Measurements from ENCODE around the gene CYTH1.
A peak's percentile ranks its signal among the peaks of the same experiment; 100 is the strongest.

CYTH1 gene

DNA sequence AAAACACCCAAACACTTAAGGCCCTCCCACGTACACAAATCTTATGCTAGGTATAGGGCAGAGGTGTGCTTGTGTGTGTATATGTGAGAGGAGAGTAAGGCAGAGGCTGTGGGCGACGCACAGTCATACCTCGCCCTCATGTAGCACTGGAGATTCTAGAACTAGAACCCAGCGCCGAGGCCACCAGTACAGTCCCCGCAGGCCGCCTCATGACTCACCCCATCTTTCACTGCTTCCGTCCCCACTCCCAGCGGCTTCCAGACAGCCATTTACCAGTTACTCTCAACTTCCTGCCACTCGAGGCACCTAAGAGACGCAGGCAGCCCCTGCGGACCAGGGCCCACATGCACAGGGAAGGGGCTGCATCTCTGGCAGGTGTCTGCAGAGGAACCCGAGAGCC lies 23.2 kb upstream of the CYTH1 start:
- peak in 1 of 2 donors; percentile 46 for DNase-seq (ENCODE audit: low read depth in 2 of 2)

- no peak for DNase-seq (ENCODE audit: low read depth in 2 of 2)
These were observed 22.7 kb upstream of the CYTH1 start for GRCh38 chr17:78804777-78805176.

DNA sequence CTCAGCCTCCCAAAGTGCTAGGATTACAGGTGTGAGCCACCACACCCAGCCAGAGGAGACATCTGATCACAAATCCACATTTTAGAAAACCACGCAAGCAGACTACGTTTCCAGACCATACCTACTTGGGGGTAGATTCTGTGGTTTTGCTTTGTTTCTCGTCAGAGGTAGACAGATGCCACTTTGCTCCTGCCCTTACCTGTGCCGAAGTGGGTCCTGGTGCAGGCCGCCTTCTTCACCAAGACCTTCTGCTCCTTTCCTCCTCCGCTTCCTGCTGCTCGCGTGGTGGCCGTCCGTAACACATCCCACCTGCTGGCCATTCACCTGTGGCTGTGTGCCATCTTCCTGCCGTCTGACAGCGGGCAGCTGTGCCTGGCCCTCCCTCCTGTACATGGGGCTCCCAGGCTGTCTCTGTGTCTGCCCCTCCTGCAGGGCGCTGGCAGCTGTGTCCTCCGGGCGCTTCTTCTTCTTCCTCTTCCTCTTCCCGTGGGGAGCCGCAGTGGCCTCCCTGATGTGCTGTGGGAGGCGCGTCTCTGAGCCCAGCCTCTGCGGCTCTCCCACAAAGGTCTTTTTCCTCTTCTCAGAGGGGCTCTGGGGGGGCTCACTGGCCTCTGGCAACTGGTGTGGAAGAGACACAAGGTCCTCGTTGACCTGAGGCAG lies 21.2 kb upstream of the CYTH1 start:
- no peak for DNase-seq (ENCODE audit: low read depth in 2 of 2)

DNA sequence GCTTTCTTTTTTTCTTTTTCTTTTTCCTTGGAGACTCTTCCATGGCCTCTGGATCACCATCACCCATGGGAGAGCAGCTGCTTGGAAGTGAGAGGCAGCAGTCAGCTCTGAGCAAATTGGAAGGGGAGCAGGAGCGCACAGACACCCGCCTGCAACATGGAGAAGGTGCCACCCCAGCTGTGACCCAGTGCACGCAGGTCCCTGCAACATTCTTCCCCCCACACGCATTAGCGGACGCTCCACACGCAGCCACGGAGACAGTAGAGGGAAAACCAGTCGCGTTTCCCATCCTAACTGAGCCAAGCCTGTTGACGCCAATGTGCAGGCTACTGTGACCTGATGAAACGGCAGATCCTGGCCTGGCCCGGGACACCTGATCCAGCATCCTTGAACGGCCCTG lies 20.4 kb upstream of the CYTH1 start:
- no peak for DNase-seq (ENCODE audit: low read depth in 2 of 2)

DNA sequence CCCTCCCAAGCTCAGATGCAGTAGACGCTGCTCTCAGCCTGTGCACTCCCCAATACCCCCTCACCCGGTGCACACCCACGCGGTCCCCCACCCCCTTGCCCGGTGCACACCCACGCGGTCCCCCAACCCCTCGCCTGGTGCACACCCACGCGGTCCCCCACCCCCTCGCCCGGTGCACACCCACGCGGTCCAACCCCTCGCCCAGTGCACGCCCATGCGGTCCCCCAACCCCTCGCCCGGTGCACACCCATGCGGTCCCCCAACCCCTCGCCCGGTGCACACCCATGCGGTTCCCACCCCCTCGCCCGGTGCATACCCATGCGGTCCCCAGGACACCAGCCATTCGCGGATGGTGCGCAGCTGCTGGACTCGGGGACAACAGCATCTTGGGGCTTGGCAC lies 19.9 kb upstream of the CYTH1 start:
- DNase-seq (ENCODE audit: low read depth in 2 of 2), result no peak

DNA sequence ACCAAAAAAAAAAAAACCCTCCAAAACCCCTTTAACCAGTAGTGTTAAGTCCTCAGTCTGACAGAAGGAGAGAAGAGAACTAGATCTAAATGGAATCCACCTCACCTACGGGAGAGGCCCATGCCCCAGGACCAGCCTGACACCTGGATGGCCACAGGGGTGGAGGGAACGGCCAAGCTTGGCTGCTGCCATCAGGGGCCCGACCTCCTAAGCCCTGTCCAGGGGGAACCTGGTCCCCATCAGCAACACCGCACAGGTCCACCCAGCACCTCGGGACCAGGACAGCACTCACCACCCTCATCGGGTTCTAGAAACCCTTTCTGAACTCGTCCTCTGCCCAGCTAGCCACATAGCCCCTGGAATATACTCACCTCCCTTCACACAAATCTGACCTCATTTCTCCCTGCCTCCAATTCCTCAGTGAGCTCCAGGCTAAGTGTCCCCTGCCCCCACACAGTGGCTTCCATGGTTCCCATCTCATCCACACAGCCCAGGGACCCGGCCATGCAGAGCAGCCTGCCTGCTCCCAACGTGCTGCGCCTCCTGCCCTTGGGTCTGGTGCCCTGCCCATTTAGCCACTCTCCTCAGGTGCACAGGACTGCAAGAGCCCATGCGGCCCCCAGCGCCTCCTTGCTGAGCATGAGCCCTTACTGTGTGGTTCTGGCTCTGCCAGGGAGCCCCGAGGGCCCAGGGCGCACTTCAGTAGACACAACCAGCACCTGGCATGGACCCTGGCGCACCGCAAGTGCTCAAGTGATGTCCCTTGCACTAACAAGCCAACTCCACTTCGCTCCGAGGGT lies 18.3 kb upstream of the CYTH1 start:
- no peak for DNase-seq (ENCODE audit: low read depth in 2 of 2)

DNA sequence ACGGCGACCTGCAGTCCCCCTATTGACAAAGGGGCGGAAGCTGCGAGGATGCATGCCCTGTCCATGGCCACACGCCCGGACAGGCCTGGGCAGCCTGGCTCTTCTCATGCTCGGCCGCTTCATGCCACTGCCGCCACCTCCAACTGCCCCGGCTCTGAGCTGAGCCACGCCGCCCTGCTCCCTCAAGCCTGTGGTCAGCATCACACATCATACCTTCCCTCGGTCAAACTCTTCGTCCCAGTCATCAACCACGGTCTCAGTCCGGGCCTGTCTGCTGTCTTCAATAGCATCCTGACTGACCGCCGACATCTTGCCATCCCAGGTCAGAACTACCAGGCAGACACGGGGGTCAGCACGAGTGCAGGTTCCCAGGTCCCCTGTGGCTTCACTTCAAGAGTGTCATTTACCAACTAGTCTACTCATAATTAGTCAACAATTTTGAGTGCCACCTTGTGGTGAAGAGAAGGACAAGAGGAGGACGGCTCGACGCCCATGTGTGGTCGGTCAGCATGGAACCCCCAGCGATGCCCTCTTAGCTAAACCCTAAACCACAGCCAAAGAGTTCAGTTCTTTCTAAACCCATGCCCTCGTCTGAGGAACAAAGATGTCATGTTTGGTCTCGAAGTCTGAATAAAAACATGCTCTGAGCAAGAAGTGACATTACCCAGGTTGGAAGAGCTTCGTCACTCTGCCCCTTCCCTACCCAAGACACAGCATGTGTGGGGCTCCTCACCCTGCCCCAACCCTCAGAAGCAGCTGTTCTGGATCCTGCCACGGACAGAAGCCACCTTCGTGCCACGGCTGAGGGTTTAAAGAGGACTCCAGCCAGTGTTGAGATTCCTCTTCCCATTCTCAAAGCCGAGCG lies 16.9 kb upstream of the CYTH1 start:
- DNase-seq (ENCODE audit: low read depth in 2 of 2), result no peak

DNA sequence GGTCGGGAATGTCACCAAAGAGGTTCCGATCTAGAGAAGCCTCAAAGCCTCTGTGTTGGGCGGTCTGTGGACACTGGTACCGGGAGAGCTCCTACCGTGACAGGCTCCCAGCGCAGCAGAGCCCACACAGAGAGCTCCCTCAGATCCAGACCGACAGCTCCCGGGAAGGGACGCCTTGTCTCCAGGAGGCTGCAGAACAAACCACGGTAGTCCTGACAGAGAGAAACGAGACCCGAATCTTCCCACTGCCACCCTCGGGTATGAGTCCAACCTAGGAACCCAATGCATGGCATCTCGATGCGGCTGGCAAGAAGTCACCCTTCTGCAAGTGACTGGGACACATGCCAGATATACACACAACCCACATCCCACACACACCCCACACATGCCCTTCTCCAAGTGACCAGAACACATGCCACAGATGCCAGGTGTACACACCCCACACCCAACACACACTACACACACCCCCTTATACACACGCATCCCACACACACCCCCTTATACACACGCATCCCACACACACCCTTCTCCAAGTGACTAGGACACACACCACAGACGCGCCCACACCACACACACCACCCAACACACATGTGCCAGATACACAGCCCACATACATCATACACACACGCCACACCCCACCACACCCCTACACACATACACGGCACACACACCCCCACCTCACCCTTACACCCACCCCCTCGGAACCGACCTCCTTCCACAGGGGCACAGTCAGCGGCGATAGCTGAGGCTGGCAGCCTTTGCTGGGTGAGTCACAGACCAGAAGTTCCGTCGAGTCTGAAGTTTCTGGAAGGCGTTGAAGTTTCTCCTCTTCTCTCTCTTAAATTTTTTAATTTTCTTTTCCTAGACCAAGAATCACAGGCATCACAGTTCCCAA lies 15.9 kb upstream of the CYTH1 start:
- DNase-seq (ENCODE audit: low read depth in 2 of 2), result no peak

GRCh38 chr17:78797213-78797612 lies 15.1 kb upstream of the CYTH1 start:
- DNase-seq (ENCODE audit: low read depth in 2 of 2), result no peak

DNA sequence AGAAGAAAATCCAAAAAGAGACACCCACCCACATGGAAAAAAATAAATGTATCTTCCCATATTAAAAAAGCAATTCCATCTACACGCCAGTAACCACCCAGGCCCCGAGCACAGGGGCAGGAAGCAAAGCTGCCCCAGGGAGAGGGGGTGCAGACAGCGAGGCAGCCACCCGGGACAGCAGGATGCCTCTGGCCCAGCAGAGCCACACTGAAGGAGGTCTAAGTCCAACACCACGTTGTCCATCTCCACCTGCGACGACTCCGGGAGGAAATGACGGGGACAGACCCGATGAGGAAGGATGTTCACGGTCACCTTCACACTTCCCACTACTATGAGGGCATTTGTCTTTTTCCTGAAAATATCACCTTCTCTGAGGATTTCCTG lies 14.4 kb upstream of the CYTH1 start:
- DNase-seq (ENCODE audit: low read depth in 2 of 2), result no peak

DNA sequence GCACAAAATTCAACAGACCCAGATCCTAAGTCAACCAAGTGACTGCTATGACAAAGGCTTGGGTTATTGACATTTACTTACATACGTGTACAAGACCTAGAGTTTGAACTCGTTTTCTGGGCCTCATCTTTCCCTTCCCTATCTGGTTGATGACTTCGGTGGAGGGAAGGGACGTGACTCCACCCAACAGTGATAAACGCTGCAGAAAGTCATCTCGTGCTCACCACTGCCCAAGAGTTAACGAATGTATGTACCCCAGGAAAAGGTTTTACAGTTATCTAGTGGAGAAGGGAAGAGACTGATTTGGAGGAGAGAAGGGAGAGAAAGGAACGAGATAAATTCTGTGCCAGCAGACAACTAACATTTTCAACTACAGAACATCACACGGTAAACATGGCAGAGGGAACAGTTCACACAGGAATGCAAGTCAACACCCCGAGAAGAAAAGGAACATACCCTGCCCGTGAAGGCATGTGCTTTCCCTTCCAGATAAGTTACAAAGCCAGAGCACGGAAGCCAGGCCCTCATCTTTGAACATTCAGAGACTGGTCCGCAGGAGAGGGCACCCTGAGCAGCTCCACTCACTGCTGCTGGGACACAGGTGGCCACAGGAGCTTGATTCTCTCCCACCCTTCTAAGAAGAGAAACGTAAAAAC lies 13.9 kb upstream of the CYTH1 start:
- DNase-seq (ENCODE audit: low read depth in 2 of 2), result no peak

DNA sequence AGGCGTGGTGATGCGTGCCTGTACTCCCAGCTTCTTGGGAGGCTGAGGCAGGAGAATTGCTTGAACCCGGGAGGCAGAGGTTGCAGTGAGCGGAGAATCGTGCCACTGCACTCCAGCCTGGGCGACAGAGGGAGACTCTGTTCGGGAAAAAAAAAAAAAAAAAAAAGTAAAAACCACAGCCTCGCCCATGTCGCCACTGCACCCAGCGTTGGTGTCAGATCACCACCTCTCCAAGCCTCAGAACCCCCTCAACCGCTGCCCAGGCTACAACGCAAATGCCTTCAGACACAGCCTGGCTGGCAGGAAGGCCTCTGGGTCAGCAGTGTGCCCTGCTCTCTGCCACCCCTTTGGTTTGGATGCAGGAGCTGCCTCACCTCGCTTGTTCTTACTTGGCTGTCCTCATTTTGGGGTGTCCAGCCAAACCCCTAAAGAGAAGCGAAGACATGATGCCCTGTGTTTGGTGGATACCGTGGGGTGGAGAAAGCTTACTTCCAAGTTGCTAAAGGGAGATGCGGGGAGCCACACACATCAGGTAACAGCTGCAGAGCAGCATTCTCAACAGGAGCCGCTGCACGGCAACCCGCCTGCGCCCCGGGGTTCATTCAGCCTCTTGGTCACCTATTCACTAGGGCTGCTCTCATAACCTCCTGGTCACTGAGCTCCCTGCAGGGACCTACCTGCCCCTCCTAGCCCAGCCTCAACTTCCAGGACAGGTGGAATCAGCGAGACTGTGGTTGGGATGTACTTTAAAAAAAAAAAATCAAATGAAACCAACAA lies 13.0 kb upstream of the CYTH1 start:
- DNase-seq (ENCODE audit: low read depth in 2 of 2), result no peak

- DNase-seq (ENCODE audit: low read depth in 2 of 2), result no peak
These were observed 12.3 kb upstream of the CYTH1 start for GRCh38 chr17:78794399-78794798.

DNA sequence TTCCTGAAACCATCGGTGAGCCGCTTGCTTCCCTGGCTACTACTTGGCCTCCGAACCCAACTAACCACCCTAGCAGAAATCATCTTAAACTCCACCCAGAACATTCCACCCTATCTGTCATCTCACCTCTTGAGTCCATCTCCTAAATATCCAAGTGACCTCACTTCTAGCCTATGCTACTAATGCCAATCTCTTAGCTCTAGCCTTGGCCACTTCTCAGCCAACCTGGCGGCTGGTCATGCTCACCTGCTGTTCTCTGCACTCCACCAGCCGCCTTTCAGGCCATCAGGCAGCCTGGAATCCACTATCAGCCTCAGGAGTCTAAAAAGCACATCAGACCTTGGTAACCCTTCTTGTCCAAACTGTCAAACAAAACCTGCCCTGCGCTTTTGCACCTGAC lies 11.9 kb upstream of the CYTH1 start:
- no peak for DNase-seq (ENCODE audit: low read depth in 2 of 2)

- DNase-seq (ENCODE audit: low read depth in 2 of 2), result no peak
These were observed 11.3 kb upstream of the CYTH1 start for GRCh38 chr17:78793415-78793814.

DNA sequence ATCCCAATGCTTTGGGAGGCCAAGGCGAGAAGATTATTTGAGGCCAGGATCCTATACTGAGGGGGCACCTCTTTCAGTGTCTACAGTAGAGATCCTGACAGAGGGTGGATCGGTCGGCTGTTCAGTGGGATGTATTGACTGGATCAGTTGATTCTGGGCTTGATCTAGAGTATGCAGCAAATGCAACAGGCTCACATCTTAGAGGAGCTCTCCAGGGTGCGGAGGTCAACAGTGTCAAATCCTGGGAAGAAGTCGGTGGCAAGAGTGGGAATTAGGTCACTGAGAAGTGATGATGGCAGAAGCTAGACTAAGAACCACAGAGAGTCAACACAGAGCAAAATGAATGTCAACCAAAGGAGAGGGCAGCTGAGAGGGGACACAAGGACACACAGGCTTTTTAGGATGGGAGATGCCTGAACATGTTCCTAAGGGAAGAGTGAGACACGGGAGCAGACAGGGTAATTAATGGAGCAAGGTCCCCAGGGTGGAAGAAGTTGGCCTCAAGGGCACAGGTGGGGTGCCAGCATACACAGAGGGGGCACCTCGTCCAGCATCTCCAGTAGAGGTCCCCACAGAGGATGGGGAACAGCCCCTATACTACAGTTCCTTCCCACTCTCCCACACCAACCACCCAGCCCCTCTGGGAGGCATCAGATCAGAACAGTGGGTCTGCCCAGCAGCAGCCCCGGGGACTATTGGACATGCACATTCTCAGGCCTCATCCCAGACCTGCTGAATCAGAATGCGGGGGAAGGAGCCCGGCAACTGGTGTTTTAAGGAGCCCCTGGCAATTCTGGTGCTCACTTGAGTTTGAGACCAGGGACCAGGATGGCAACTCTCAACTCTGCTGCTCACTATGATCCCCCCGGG lies 10.0 kb upstream of the CYTH1 start:
- no peak for DNase-seq (ENCODE audit: low read depth in 2 of 2)

GRCh38 chr17:78790552-78790951 lies 8.5 kb upstream of the CYTH1 start:
- DNase-seq (ENCODE audit: low read depth in 2 of 2), result no peak

- DNase-seq (ENCODE audit: low read depth in 2 of 2), result no peak
These were observed 7.6 kb upstream of the CYTH1 start for GRCh38 chr17:78789663-78790181.

DNA sequence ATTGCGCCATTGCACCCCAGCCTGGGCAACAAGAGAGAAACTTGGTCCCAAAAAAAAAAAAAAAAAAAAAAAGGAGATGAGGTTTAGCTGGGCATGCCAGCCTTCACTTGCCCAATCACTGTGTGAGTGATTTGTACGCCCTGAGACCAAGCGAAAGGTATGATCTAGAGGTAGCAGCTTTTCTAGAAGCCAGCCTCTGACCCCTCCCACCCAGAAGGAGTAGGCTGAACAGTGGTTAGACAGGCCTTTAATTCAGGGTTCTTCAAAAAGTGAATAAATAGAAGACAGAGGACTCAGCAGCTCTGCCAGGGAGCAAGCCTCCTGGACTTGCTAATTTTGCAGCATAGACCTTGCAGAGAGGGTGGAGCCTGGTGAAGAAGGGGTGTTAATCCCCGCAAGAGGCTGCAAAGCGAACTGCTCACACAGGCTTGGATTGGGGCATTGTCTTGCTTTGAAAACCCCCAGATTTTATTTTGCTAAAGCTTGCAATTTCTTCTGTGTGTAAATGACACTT lies 7.1 kb upstream of the CYTH1 start:
- DNase-seq (ENCODE audit: low read depth in 2 of 2), result no peak
